Memory B cell (primary cell): Measurements from ENCODE around the gene GABARAPL2.

ENCODE experiments used
- ATAC-seq: fragments of 150-1000 bp; cut with Tn5 transposase; 2 replicates; pipeline ENCODE4 v1.10.0; 2021; ENCODE audit warnings: low read depth, mild to moderate bottlenecking, moderate library complexity
- DNase-seq, 2 donors: peaks; one replicate each; pipeline ENCODE4 v3.0.0; 2022; ENCODE audit warnings: low spot score in 2 of 2
- H3K27ac Mint-ChIP-seq: one replicate; pipeline ENCODE4 v1.8.0; 2022; ENCODE audit warnings: mild to moderate bottlenecking, moderate library complexity, mixed read lengths
- H3K27me3 Mint-ChIP-seq: one replicate; pipeline ENCODE4 v1.8.0; 2022; ENCODE audit warnings: mixed read lengths
- H3K36me3 Mint-ChIP-seq: one replicate; pipeline ENCODE4 v1.8.0; 2022; ENCODE audit warnings: mild to moderate bottlenecking, mixed read lengths
- H3K4me1 Mint-ChIP-seq: one replicate; pipeline ENCODE4 v1.8.0; 2022; ENCODE audit warnings: mixed read lengths
- H3K4me3 Mint-ChIP-seq: one replicate; pipeline ENCODE4 v1.8.0; 2022; ENCODE audit warnings: mild to moderate bottlenecking, moderate library complexity, mixed read lengths
- H3K9me3 Mint-ChIP-seq: one replicate; pipeline ENCODE4 v1.8.0; 2022; ENCODE audit warnings: mixed read lengths

Gene GABARAPL2

GRCh38 chr16:75620326-75621169 is 54.4 kb downstream of the GABARAPL2 start:
- Mint-ChIP-seq H3K27me3 (no peaks in the 10 kb centered on the region), H3K9me3 (no peaks in the 10 kb centered on the region), H3K27ac (peak overlapping the region; percentile 80), H3K4me1 (peaks cover 22% of the 10 kb centered on the region), H3K36me3 (peaks cover 22% of the 10 kb centered on the region), H3K4me3 (no peak overlapping the region)
- ATAC-seq = no peak
- DNase-seq = no peak

DNA sequence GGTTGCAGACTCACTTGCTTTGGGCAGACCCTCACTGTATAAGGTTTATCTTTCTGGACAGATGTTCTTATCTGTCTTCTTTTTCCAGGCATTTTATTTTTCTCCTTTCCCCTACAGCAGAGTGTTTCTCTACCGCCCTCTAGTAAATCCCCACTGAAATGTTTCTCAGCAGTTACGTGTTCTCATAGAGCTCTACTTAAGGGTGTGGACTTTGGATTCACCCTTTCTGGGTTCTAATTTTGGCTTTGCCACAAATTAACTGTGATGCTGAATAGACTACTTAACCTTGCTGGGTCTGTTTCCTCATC is 54.9 kb downstream of the GABARAPL2 start:
- H3K4me3 Mint-ChIP-seq = no peak overlapping the region
- H3K27ac Mint-ChIP-seq = peak overlapping the region; percentile 80
- peaks cover 22% of the 10 kb centered on the region for H3K4me1 Mint-ChIP-seq
- H3K9me3 Mint-ChIP-seq = no peaks in the 10 kb centered on the region
- DNase-seq (no peak), ATAC-seq (no peak)
- no peaks in the 10 kb centered on the region for H3K27me3 Mint-ChIP-seq
- H3K36me3 Mint-ChIP-seq = peaks cover 23% of the 10 kb centered on the region

DNA sequence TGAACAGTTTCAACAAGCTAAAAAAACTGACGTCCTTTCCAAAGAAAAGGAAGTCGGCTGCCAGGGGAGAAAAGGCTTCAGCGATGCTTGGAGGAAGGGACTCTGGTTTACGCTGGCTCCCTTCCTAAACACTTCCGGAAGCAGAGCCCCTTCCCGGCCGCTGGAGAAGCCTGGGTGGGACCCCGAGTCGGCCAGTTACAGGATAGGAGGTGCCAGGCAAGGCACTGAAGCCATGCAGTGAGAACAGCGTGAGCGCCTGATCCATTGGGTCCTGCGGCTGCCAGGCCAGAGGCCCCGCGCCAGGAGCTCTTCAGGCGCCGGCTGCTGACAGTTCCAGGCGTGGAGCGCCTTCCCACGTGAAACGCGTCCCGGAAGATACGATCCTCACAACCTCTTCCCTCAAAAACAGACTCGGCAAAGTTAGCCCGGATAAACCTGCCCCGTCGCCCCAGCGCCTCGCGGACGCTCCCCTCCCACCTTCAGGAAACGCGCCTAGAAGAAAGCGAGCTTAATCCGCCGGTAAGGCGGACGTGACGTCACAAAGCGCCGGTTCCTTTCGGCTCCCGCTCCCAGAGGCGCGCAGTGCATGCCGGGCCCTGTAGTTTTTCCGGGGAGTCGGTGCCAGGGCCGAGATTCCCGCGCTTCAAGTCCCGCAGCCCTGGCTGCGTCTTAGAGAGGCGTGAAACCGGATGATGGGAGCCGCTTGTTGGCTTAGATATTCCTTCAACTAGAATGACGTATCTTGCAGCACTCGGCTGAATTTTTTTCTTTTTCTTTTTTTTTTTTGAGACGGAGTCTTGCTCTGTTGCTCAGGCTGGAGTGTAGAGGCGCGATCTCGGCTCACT is 56.8 kb downstream of the GABARAPL2 start, which contains the start of gene ADAT1:
ADAT1 (minus strand) TSS at position 521 of the 845 bp plus-strand sequence. CDS start 2,482 bp downstream, outside the sequence.
- H3K36me3 Mint-ChIP-seq = peaks cover 25% of the 10 kb centered on the region
- H3K4me3 Mint-ChIP-seq = peak within 1 kb of the TSS; percentile 98

DNA sequence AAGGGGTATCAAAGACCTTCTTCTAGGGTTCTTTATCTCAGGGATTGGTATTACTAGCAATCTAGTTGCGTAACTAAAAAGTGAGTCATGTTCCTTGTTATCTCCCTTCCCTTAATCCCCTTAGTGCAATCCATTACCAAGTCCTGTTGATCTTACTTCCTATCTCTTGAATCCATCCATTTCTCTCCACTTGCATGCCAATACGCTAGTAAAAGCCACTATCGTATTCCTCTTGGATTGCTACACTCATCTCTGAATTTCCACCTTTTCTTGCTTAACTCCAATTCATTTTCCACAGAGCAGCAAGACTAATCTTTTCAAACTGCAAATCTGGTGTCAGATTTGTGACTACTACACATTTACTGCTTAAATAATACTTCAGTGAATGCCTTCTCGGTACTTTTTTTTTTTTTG is 58.7 kb downstream of the GABARAPL2 start:
- peak overlapping the region; percentile 58 for H3K27ac Mint-ChIP-seq
- H3K4me3 Mint-ChIP-seq = peak overlapping the region; percentile 57
- ATAC-seq (no peak), DNase-seq (no peak)
- H3K9me3 Mint-ChIP-seq = no peaks in the 10 kb centered on the region
- peaks cover 13% of the 10 kb centered on the region for H3K4me1 Mint-ChIP-seq
- H3K36me3 Mint-ChIP-seq = peaks cover 33% of the 10 kb centered on the region
- no peaks in the 10 kb centered on the region for H3K27me3 Mint-ChIP-seq

More for the DNA sequence above, 56.8 kb downstream of the GABARAPL2 start, which contains the start of gene ADAT1:
- peaks cover 13% of the 10 kb centered on the region for H3K4me1 Mint-ChIP-seq
- no peaks in the 10 kb centered on the region for H3K27me3 Mint-ChIP-seq
- no peaks in the 10 kb centered on the region for H3K9me3 Mint-ChIP-seq
- DNase-seq = peak; percentile 92 to 93
- peak; percentile 95 for ATAC-seq
- peak within 1 kb of the TSS; percentile 96 for H3K27ac Mint-ChIP-seq

GRCh38 chr16:75626806-75627205 is 60.6 kb downstream of the GABARAPL2 start:
- H3K9me3 Mint-ChIP-seq = no peaks in the 10 kb centered on the region
- DNase-seq (no peak), ATAC-seq (no peak)
- H3K36me3 Mint-ChIP-seq = peaks cover 29% of the 10 kb centered on the region
- H3K27me3 Mint-ChIP-seq = no peaks in the 10 kb centered on the region
- H3K27ac Mint-ChIP-seq = no peak overlapping the region
- H3K4me3 Mint-ChIP-seq = no peak overlapping the region
- H3K4me1 Mint-ChIP-seq = no peaks in the 10 kb centered on the region
